HG03159 (cell line): ENCODE data around the gene ZNF253.
"Not testable (repeated sequence)": the region's sequence is repeated elsewhere in the genome, so short reads cannot be mapped to it uniquely, and the experiment has no call there.

Experiments used
- ATAC-seq: cut with Tn5 transposase; IDR thresholded peaks from one replicate; pipeline ENCODE4 v1.9.1; 2021; ENCODE audit warnings: mild to moderate bottlenecking, moderate library complexity; ENCODE audit not compliant: unreplicated experiment

Gene ZNF253

GRCh38 chr19:19865750-19866610 lies at the start of gene ZNF253:
Gene ZNF253, plus strand, starts transcription at chr19:19865882. Its CDS starts 115 bp downstream, at chr19:19865997.
- ATAC-seq: peak; percentile 96

DNA sequence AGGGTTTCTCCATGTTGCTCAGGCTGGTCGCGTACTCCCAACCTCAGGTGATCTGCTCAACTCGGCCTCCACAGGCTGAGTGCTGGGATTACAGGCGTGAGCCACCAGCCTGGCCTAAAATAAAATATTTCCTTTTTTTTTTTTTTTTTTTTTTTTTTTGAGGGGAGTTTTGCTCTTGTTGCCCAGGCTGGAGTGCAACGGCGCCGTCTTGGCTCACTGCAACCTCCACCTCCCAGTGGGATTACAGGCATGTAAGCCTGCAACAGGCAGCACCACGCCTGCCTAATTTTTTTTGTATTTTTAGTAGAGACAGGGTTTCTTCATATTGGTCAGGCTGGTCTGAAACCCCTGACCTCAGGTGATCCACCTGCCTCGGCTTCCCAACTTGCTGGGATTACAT lies 49.0 kb upstream of the ZNF253 start:
- no peak for ATAC-seq

GRCh38 chr19:19817357-19817756 lies 48.3 kb upstream of the ZNF253 start:
- no peak for ATAC-seq

DNA sequence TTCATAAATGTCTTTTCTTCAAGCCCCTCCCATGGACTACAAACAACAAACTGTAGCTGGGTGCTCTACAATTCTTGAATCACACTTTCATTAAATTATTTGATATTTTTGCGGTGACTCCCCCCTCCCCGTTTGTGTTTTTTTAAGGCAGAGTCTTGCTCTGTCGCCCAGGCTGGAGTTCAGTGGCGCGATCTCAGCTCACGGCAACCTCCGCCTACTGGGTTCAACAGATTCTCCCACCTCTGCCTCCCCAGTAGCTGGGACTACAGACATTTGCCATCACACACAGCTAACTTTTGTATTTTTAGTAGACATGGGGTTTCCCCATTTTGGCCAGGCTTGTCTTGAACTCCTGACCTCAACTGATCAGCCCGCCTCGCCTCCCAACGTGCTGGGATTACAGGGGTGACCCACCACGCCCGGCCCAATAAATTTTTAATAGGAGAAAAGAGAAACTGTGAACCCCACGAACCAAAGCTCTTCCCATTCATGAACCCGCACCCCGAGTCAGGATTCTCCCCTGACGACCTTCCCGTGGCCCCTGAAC lies 44.8 kb upstream of the ZNF253 start:
- ATAC-seq: no peak

GRCh38 chr19:19821366-19821951 lies 44.2 kb upstream of the ZNF253 start, which contains the start of gene ZNF506:
Gene ZNF506, minus strand, starts transcription at chr19:19821750. Its CDS starts 147 bp downstream, at chr19:19821603.
- peak; percentile 78 for ATAC-seq

DNA sequence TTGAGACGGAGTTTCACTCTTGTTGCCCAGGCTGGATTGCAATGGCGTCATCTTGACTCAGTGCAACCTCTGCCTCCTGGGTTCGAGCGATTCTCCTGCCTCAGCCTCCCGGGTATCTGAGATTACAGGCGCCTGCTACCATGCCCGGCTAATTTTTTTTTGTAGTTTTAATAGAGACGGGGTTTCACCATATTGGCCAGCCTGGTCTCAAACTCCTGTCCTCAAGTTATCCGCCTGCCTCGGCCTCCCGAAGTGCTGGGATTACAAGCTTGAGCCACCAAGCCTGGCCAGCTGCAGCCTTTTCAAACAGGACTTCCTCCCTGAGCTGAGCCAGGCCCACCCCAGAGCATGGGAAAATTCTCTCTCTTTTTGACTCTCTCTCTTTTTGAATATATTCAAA lies 43.7 kb upstream of the ZNF253 start:
- not testable (repeated sequence) for ATAC-seq

DNA sequence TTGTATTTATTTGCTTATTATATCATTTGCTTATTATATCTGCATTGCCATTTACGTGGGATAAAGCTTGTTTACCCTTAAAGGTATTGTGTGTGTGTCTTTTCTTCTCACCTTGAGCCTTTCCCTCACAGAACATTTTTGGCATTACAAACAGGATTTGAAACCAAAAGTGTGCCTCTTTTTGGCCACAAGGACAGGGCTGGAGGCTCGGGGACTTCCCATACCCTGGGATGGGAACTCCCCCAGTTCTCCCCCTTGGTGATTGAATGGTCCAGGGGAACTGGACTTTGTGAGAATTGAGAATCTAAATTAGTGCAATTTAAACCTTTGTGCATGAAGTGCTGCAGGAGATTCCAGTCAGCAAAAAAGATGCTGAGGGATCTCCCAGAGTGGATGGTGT lies 41.8 kb upstream of the ZNF253 start:
- ATAC-seq: no peak

- ATAC-seq: no peak
Measured at GRCh38 chr19:19826875-19827274, 38.8 kb upstream of the ZNF253 start.

GRCh38 chr19:19835560-19836038 lies 30.1 kb upstream of the ZNF253 start:
- no peak for ATAC-seq

- ATAC-seq: no peak
Measured at GRCh38 chr19:19847781-19848180, 17.9 kb upstream of the ZNF253 start.

DNA sequence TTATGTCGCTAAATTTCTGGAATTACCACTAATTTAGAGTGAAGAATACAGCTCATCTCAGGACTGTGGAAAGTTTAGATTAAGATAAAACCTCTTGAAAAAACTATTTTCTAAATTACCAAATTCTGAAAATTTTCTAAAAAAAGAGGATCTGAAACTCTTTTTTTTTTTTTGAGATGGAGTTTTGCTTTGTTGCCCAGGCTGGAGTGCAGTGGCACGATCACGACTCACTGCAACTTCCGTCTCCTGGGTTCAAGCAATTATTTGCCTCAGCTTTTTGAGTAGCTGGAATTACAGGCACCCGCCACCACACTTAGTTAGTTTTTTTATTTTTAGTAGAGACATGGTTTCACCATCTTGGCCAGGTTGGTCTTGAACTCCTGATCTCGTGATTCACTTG lies 16.6 kb upstream of the ZNF253 start:
- ATAC-seq: no peak

GRCh38 chr19:19851740-19852139 lies 13.9 kb upstream of the ZNF253 start:
- not testable (repeated sequence) for ATAC-seq

DNA sequence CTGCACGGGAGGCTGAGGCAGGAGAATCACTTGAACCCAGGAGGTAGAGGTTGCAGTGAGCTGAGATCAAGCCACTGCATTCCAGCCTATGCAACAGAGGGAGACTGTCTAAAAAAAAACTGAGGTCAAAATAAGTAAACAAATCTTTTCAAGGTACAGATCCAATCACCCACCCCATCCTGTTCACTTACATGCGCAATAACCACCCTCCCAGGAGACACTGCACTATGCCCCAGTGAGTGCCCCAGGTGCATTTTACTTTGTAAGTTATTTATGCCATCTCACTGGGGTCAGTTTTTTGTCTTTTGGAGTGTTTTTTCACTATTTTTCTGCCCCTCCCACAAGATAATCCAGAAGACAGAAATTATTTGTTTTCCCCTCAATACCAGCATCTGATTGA lies 6.9 kb upstream of the ZNF253 start:
- ATAC-seq: no peak

DNA sequence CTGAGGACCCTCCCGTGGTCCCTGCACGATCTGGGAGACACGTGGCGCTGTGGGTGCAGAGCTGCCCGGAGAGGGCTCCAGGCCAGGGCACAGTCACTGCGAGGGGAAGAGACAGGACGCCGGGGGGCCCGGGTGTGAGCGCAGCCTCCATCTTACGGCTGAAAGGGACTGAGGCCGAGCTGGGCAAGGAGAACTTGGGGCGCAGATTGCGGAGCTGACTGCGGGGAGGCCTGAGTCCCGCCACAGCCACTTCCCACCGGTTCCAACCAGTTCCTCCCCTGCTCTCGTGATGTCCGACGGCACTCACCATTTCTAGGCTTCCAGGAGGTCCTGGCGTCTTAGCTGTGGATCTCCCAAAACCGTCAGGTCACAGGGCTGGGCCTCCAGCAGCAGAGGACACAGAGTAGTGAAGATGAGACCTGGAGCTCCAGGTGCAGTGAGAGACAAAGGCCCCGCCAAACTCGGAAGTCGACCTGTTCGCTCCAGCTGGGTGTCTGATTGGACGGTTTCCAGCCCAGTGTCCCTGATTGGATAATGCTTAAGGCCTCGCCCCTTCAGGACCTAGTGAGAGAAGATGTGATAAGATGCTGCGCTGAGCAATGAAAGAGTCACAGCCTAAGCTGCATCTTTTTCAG lies 4.8 kb upstream of the ZNF253 start:
- ATAC-seq: no peak

- no peak for ATAC-seq
Measured at GRCh38 chr19:19866611-19867248, 1.0 kb downstream of the ZNF253 start.

DNA sequence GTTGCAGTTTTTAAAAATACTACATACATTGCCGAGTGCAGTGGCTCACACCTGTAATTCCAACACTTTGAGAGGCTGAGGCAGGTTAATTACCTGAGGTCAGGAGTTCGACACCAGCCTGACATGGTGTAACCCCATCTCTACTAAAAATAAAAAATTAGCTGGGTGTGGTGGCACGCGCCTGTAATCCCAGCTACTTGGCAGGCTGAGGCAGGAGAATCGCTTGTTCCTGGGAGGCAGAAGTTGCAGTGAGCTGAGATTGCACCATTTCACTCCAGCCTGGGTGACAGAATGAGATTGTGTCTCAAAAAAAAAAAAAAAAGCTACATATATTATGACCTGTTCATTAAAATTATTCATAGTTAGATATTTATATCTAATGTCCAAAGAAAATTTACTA lies 4.4 kb downstream of the ZNF253 start:
- ATAC-seq: not testable (repeated sequence)

- no peak for ATAC-seq
Measured at GRCh38 chr19:19871932-19872331, 6.2 kb downstream of the ZNF253 start.

GRCh38 chr19:19873381-19873780 lies 7.7 kb downstream of the ZNF253 start:
- no peak for ATAC-seq

GRCh38 chr19:19877724-19878123 lies 12.0 kb downstream of the ZNF253 start:
- ATAC-seq: no peak

DNA sequence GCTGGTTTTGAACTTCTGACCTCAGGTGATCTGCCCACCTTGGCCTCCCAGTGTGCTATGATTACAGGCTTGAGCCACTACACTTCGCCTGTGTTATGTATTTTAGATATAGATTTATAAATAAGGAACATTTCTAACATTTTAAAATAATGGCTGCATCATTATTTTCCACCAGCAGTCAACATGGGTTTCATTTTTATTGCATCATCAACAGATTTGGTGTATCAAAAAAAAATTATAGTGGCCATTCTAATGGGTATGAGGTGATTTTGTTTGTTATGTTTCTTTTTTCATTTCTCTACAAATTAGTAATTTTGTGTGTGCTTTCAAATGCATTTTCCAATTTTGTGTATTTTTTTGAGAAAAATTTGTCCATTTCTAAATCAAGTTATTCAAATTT lies 18.9 kb downstream of the ZNF253 start:
- ATAC-seq: no peak
